Lung (tissue), 12 donors: ENCODE results near the gene CARMIL1. TPM values are rescaled to one million over a fixed set of nuclear protein-coding genes. Genes with fewer than 3 reads are reported as not detected.

Experiments
- ATAC-seq: fragments of 200-7000 bp; cut with Tn5 transposase; one replicate; pipeline ENCODE4 v1.9.1; 2020; ENCODE audit warnings: moderate number of reproducible peaks; ENCODE audit not compliant: insufficient read depth, low FRiP score
- DNase-seq, 3 donors: peaks; one replicate each; pipeline ENCODE4 v3.0.0-alpha.2; 2013 to 2017
- H3K27ac ChIP-seq, 2 donors: one replicate each; pipeline ENCODE4 v1.5.1; 2013; ENCODE audit warnings: mild to moderate bottlenecking in 2 of 2, moderate library complexity in 2 of 2, control low read depth in 1 of 2, inconsistent platforms in 1 of 2, low read depth in 1 of 2, low read length in 1 of 2
- H3K27me3 ChIP-seq, 3 donors: one replicate each; pipeline ENCODE4 v1.5.1; 2013; ENCODE audit warnings: low read length in 2 of 3; ENCODE audit not compliant: control insufficient read depth in 3 of 3, insufficient read depth in 3 of 3
- H3K36me3 ChIP-seq, 4 donors: one replicate each; pipeline ENCODE4 v1.5.1; 2013; ENCODE audit warnings: low read length in 4 of 4, mild to moderate bottlenecking in 1 of 4, moderate library complexity in 1 of 4; ENCODE audit not compliant: control insufficient read depth in 4 of 4, insufficient read depth in 4 of 4
- H3K4me1 ChIP-seq, 5 donors: one replicate each; pipeline ENCODE4 v1.5.1; 2013; ENCODE audit warnings: low read length in 5 of 5, mild to moderate bottlenecking in 2 of 5, moderate library complexity in 1 of 5; ENCODE audit not compliant: control insufficient read depth in 5 of 5, insufficient read depth in 5 of 5
- H3K4me3 ChIP-seq: one replicate; pipeline ENCODE4 v1.5.1; 2013; ENCODE audit warnings: mild to moderate bottlenecking, control low read depth, moderate library complexity
- H3K9ac ChIP-seq, 2 donors: one replicate each; pipeline ENCODE4 v1.5.1; 2013; ENCODE audit warnings: low read length in 2 of 2, control low read depth in 1 of 2; ENCODE audit not compliant: insufficient read depth in 1 of 2
- H3K9me3 ChIP-seq, 4 donors: one replicate each; pipeline ENCODE4 v1.5.1; 2013; ENCODE audit warnings: low read length in 3 of 4, mild to moderate bottlenecking in 1 of 4, moderate library complexity in 1 of 4; ENCODE audit not compliant: control insufficient read depth in 4 of 4, insufficient read depth in 3 of 4
- WGBS, 2 donors: extraction: QIAGEN DNeasy Blood & Tissue Kit; methylation state at CpG; one replicate each; pipeline ENCODE4 v1.1.7; 2013; 5-methylcytosine and 5-hydroxymethylcytosine counted together
- polyA plus RNA-seq, 2 donors: library from polyadenylated mRNA; stranded (reverse); fragments of 200-250 nt; gene quantifications; one replicate each; pipeline ENCODE4 v1.2.1, GENCODE V29; 2013
- total RNA-seq, 2 donors: library from RNA; depleted of rRNA in 1 of 2; stranded (reverse); fragments of >200 nt in 1 of 2; gene quantifications; one replicate each; pipeline ENCODE4 v1.2.1, GENCODE V29; 2014 to 2021
- TF ChIP-seq, protein P1 (sequence below): IDR thresholded peaks from 2 replicates; pipeline ENCODE4 v1.5.1; 2012; ENCODE audit warnings: mild to moderate bottlenecking; ENCODE audit errors: control extremely low read depth, extremely low read depth
- donor health status: control.
- donor health status: control.
- donor health status: Bipolar disorder and iron deficiency.
- donor health status: healthy.
- donor health status: DM: yes; HTN: yes; CAD: no.

CARMIL1 gene
- total and polyA plus RNA-seq, 4 donors = 8.0 to 38.3 (median 34.9) TPM

GRCh38 chr6:25388776-25389175 lies 109.6 kb downstream of the CARMIL1 start:
- WGBS, 2 donors = 92 to 93% methylated on average over 3 of the region's 3 CpGs
- peak overlapping the region in 1 of 2 donors; percentile 13 for H3K9ac ChIP-seq
- TF ChIP-seq, protein P1, sequence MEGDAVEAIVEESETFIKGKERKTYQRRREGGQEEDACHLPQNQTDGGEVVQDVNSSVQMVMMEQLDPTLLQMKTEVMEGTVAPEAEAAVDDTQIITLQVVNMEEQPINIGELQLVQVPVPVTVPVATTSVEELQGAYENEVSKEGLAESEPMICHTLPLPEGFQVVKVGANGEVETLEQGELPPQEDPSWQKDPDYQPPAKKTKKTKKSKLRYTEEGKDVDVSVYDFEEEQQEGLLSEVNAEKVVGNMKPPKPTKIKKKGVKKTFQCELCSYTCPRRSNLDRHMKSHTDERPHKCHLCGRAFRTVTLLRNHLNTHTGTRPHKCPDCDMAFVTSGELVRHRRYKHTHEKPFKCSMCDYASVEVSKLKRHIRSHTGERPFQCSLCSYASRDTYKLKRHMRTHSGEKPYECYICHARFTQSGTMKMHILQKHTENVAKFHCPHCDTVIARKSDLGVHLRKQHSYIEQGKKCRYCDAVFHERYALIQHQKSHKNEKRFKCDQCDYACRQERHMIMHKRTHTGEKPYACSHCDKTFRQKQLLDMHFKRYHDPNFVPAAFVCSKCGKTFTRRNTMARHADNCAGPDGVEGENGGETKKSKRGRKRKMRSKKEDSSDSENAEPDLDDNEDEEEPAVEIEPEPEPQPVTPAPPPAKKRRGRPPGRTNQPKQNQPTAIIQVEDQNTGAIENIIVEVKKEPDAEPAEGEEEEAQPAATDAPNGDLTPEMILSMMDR = no peak
- H3K27me3 ChIP-seq = no peaks in the 10 kb centered on the region
- no peaks in the 10 kb centered on the region for H3K36me3 ChIP-seq
- ATAC-seq = no peak
- peaks cover 0 to 8% (median 4%) of the 10 kb centered on the region in 5 donors for H3K4me1 ChIP-seq
- H3K27ac ChIP-seq = no peak overlapping the region
- DNase-seq = no peak
- no peak overlapping the region for H3K4me3 ChIP-seq
- no peaks in the 10 kb centered on the region for H3K9me3 ChIP-seq

GRCh38 chr6:25389471-25389870 lies 110.3 kb downstream of the CARMIL1 start:
- ATAC-seq = peak; percentile 25
- peaks cover 0 to 8% (median 4%) of the 10 kb centered on the region in 5 donors for H3K4me1 ChIP-seq
- 65 to 87% methylated on average over 2 of the region's 2 CpGs for WGBS, 2 donors
- no peak overlapping the region for H3K27ac ChIP-seq
- H3K4me3 ChIP-seq = no peak overlapping the region
- H3K27me3 ChIP-seq = no peaks in the 10 kb centered on the region
- no peaks in the 10 kb centered on the region for H3K36me3 ChIP-seq
- TF ChIP-seq, protein P1 = no peak
- H3K9ac ChIP-seq = no peak overlapping the region
- no peaks in the 10 kb centered on the region for H3K9me3 ChIP-seq
- DNase-seq = no peak

DNA sequence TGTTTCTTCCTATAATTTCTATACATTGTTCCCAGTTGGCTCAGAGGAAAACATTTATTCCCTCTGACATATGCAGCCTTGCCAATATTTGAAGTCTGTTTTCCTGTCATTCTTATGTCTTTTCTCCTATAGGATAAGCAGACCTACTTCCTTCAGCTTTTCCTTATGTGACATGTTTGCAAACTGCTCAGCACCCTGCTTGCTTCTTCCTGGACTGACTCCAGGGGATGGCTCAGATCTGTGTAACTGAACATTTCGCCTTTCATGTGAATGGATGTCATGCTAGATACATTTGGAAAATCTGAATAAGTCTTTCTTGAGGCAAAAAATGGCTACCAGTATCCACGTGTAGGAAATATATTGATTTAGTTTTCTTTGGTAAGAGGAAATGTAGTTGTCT lies 113.2 kb downstream of the CARMIL1 start:
- H3K27ac ChIP-seq = no peak overlapping the region
- no peak overlapping the region for H3K9ac ChIP-seq
- no peak for ATAC-seq
- no peaks in the 10 kb centered on the region for H3K36me3 ChIP-seq
- peaks cover 0 to 8% (median 4%) of the 10 kb centered on the region in 5 donors for H3K4me1 ChIP-seq
- TF ChIP-seq, protein P1 = no peak
- H3K4me3 ChIP-seq = no peak overlapping the region
- no peaks in the 10 kb centered on the region for H3K27me3 ChIP-seq
- H3K9me3 ChIP-seq = no peaks in the 10 kb centered on the region
- 63 to 79% methylated on average over 2 of the region's 2 CpGs for WGBS, 2 donors
- DNase-seq = peak in 1 of 3 donors; percentile 29

GRCh38 chr6:25395731-25396130 lies 116.6 kb downstream of the CARMIL1 start:
- H3K4me1 ChIP-seq = peaks cover 0 to 5% (median 0%) of the 10 kb centered on the region in 5 donors
- DNase-seq = no peak
- no peaks in the 10 kb centered on the region for H3K9me3 ChIP-seq
- no peak for ATAC-seq
- 68 to 82% methylated on average over 5 of the region's 5 CpGs for WGBS, 2 donors
- no peak overlapping the region for H3K27ac ChIP-seq
- no peaks in the 10 kb centered on the region for H3K27me3 ChIP-seq
- H3K36me3 ChIP-seq = no peaks in the 10 kb centered on the region
- H3K9ac ChIP-seq = no peak overlapping the region
- TF ChIP-seq, protein P1 = no peak
- no peak overlapping the region for H3K4me3 ChIP-seq
